Fibroblast of pulmonary artery (primary cell): ENCODE measurements around the gene SNX14.
"Not testable (repeated sequence)": the region's sequence is repeated elsewhere in the genome, so short reads cannot be mapped to it uniquely, and the experiment has no call there.

ENCODE experiments used
- DNase-seq: peaks from one replicate; pipeline ENCODE4 v3.0.0-alpha.2; 2010; ENCODE audit warnings: low read depth
- H3K4me3 ChIP-seq: replicated peaks from 2 replicates; pipeline ENCODE4 v1.5.1; 2011; ENCODE audit warnings: low read depth, mild to moderate bottlenecking, control low read depth, low read length, moderate library complexity
- CTCF ChIP-seq: IDR thresholded peaks from 2 replicates; pipeline ENCODE4 v1.5.1; 2011; ENCODE audit warnings: mild to moderate bottlenecking, control low read depth, low read length, inconsistent platforms; ENCODE audit errors: missing control alignments

SNX14 gene

GRCh38 chr6:85552652-85553051, 41.0 kb downstream of the SNX14 start:
- no peak for TF ChIP-seq CTCF
- no peak for DNase-seq
- no peak overlapping the region for H3K4me3 ChIP-seq

GRCh38 chr6:85551264-85551663, 42.4 kb downstream of the SNX14 start:
- no peak overlapping the region for H3K4me3 ChIP-seq
- TF ChIP-seq CTCF = no peak
- no peak for DNase-seq

GRCh38 chr6:85547719-85548118, 45.9 kb downstream of the SNX14 start:
- DNase-seq = no peak
- TF ChIP-seq CTCF = no peak

GRCh38 chr6:85544776-85545175, 48.9 kb downstream of the SNX14 start:
- no peak overlapping the region for H3K4me3 ChIP-seq
- no peak for DNase-seq
- TF ChIP-seq CTCF = no peak

More at GRCh38 chr6:85547719-85548118, 45.9 kb downstream of the SNX14 start:
- H3K4me3 ChIP-seq = no peak overlapping the region

- peak; percentile 41 for TF ChIP-seq CTCF
- H3K4me3 ChIP-seq = no peak overlapping the region
- peak; percentile 35 for DNase-seq
Measured at GRCh38 chr6:85537055-85537494, 56.6 kb downstream of the SNX14 start.

- not testable (repeated sequence) for H3K4me3 ChIP-seq
Measured at GRCh38 chr6:85524281-85524680, 69.4 kb downstream of the SNX14 start.

GRCh38 chr6:85516168-85516567, 77.5 kb downstream of the SNX14 start:
- H3K4me3 ChIP-seq = no peak overlapping the region
- no peak for TF ChIP-seq CTCF
- peak; percentile 44 for DNase-seq

More at GRCh38 chr6:85524281-85524680, 69.4 kb downstream of the SNX14 start:
- not testable (repeated sequence) for DNase-seq
